ENCODE data around the gene IL17C.

DNA sequence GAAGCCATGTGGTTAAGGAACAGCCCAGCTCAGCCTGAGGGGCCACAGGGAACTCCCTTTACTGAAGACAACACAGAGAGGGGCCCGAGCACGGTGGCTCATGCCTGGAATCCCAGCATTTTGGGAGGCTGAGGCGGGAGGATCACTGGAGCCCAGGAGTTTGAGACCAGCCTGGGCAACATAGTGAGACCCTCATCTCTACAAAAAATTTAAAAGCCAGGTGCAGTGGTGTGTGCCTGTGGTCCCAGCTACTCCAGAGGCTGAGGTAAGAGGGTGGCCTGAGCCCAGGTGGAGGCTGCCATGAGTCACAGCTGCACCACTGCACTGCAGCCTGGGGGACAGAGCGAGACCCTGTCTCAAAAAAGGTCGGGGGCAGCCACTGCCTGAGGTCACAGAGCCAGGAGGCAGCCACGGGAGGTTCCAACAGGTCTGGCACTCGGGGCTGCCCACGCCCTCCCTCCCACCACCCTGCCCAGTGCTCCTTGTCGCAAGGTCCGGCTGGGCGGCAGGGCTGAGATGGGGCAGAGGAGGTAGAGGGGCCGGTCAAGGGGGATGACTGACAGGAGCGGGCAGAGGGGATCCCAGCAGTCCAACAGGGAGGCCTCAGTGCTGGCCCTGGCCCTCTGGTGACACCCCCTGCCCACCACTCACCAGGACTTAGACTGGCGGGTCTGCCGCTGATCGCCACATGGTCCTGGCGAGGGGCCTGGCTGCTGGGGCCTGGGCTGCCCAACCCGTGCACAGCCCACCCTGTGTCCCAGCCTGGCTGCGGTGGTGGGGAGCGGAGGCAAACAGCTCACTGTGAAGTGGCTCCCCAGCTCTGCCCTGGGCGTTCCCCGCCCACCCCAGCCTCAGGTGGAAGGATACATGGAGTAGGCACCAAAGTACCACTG, 9.1 kb downstream of the IL17C start:
- TF ChIP-seq, protein P1, sequence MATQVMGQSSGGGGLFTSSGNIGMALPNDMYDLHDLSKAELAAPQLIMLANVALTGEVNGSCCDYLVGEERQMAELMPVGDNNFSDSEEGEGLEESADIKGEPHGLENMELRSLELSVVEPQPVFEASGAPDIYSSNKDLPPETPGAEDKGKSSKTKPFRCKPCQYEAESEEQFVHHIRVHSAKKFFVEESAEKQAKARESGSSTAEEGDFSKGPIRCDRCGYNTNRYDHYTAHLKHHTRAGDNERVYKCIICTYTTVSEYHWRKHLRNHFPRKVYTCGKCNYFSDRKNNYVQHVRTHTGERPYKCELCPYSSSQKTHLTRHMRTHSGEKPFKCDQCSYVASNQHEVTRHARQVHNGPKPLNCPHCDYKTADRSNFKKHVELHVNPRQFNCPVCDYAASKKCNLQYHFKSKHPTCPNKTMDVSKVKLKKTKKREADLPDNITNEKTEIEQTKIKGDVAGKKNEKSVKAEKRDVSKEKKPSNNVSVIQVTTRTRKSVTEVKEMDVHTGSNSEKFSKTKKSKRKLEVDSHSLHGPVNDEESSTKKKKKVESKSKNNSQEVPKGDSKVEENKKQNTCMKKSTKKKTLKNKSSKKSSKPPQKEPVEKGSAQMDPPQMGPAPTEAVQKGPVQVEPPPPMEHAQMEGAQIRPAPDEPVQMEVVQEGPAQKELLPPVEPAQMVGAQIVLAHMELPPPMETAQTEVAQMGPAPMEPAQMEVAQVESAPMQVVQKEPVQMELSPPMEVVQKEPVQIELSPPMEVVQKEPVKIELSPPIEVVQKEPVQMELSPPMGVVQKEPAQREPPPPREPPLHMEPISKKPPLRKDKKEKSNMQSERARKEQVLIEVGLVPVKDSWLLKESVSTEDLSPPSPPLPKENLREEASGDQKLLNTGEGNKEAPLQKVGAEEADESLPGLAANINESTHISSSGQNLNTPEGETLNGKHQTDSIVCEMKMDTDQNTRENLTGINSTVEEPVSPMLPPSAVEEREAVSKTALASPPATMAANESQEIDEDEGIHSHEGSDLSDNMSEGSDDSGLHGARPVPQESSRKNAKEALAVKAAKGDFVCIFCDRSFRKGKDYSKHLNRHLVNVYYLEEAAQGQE (IDR thresholded peaks at IDR 0.05; ENCODE audit: low read depth, low read length): no peak
- no peak for TF ChIP-seq ELF1 (IDR thresholded peaks at IDR 0.05)
- TF ChIP-seq RAD21 (IDR thresholded peaks at IDR 0.05; ENCODE audit: low read length): no peak

All from SK-N-SH (cell line).